Naive B cell (primary cell): Measurements from ENCODE around the gene JAKMIP2. TPM values are rescaled to one million over a fixed set of nuclear protein-coding genes. Genes with fewer than 3 reads are reported as not detected.

ENCODE experiments used
- ATAC-seq, 2 donors: fragments of 150-1000 bp; cut with Tn5 transposase; 2 replicates each; pipeline ENCODE4 v1.10.0; 2021; ENCODE audit warnings: low read depth in 2 of 2, mild to moderate bottlenecking in 2 of 2, moderate library complexity in 2 of 2
- DNase-seq: peaks from one replicate; pipeline ENCODE4 v3.0.0; 2022
- H3K27ac Mint-ChIP-seq, 6 donors: one replicate each; pipeline ENCODE4 v1.8.0; 2020 to 2022; ENCODE audit warnings: mild to moderate bottlenecking in 6 of 6, mixed read lengths in 6 of 6, moderate library complexity in 5 of 6, inconsistent platforms in 2 of 6
- H3K27me3 Mint-ChIP-seq, 3 donors: one replicate each; pipeline ENCODE4 v1.8.0; 2021 to 2022; ENCODE audit warnings: mixed read lengths in 3 of 3, mild to moderate bottlenecking in 1 of 3
- H3K36me3 Mint-ChIP-seq, 2 donors: one replicate each; pipeline ENCODE4 v1.8.0; 2020 to 2022; ENCODE audit warnings: mixed read lengths in 2 of 2, inconsistent platforms in 1 of 2, mild to moderate bottlenecking in 1 of 2
- H3K4me1 Mint-ChIP-seq, 3 donors: one replicate each; pipeline ENCODE4 v1.8.0; 2020 to 2022; ENCODE audit warnings: mixed read lengths in 3 of 3, inconsistent platforms in 1 of 3, mild to moderate bottlenecking in 1 of 3, moderate library complexity in 1 of 3
- H3K4me3 Mint-ChIP-seq, 8 donors: one replicate each; pipeline ENCODE4 v1.8.0; 2020 to 2022; ENCODE audit warnings: mild to moderate bottlenecking in 8 of 8, mixed read lengths in 8 of 8, moderate library complexity in 8 of 8, inconsistent platforms in 2 of 8
- H3K9me3 Mint-ChIP-seq, 7 donors: one replicate each; pipeline ENCODE4 v1.8.0; 2020 to 2022; ENCODE audit warnings: mixed read lengths in 7 of 7, mild to moderate bottlenecking in 5 of 7, inconsistent platforms in 2 of 7, moderate library complexity in 1 of 7
- polyA plus RNA-seq, 6 donors: library from polyadenylated mRNA; unstranded; fragments of 300-500 nt; fragmentation: Illumina TruSeq; gene quantifications; one replicate each; pipeline ENCODE4 v1.2.3, GENCODE V29; 2021; ENCODE audit warnings: low read depth in 6 of 6

The JAKMIP2 gene
- polyA plus RNA-seq, 6 donors from 2014 or later: 0.09 to 1.7 (median 1.1) TPM; not detected in 1

DNA sequence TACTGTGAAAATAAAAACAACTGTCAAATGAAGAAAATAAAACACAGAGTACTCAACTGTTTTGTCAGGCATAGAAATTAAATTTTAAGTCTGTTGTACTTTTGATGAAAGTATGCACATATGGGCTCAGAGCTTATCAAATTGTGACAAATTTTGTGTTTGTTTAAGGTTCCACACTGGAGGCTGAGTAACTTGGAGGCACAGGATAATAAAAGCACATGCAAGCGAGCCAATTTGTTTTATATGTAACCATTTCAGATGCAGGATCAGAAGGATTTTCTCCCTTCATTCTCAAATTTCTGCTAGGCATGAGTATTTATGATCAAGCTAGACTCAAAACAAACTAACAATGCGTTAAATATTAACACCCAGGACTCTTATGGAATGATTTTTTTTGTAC, 87.8 kb downstream of the JAKMIP2 start:
- H3K9me3 Mint-ChIP-seq: peaks cover 11 to 34% (median 23%) of the 10 kb centered on the region in 7 donors
- H3K4me3 Mint-ChIP-seq: no peak overlapping the region
- H3K4me1 Mint-ChIP-seq: no peaks in the 10 kb centered on the region
- no peak for DNase-seq
- no peak for ATAC-seq
- H3K27ac Mint-ChIP-seq: no peak overlapping the region
- peaks cover 25 to 32% of the 10 kb centered on the region in 2 donors for H3K36me3 Mint-ChIP-seq
- peaks cover 0 to 5% (median 0%) of the 10 kb centered on the region in 3 donors for H3K27me3 Mint-ChIP-seq

- ATAC-seq: no peak
- Mint-ChIP-seq H3K27ac (no peak overlapping the region), H3K27me3 (peaks cover 0 to 5% (median 0%) of the 10 kb centered on the region in 3 donors), H3K4me1 (no peaks in the 10 kb centered on the region), H3K36me3 (peaks cover 13 to 21% of the 10 kb centered on the region in 2 donors), H3K4me3 (no peak overlapping the region), H3K9me3 (peaks cover 8 to 23% (median 13%) of the 10 kb centered on the region in 7 donors)
- DNase-seq: no peak
Measured at GRCh38 chr5:147693233-147693632, 89.3 kb downstream of the JAKMIP2 start.

- no peak for DNase-seq
Measured at GRCh38 chr5:147691130-147691529, 91.4 kb downstream of the JAKMIP2 start.

GRCh38 chr5:147690595-147690994, 91.9 kb downstream of the JAKMIP2 start:
- ATAC-seq: no peak
- peaks cover 0 to 4% (median 0%) of the 10 kb centered on the region in 7 donors for H3K9me3 Mint-ChIP-seq
- no peak overlapping the region for H3K27ac Mint-ChIP-seq
- no peak for DNase-seq
- H3K36me3 Mint-ChIP-seq: peaks cover 4 to 9% of the 10 kb centered on the region in 2 donors
- no peaks in the 10 kb centered on the region for H3K4me1 Mint-ChIP-seq
- H3K4me3 Mint-ChIP-seq: no peak overlapping the region
- H3K27me3 Mint-ChIP-seq: no peaks in the 10 kb centered on the region

More at GRCh38 chr5:147691130-147691529, 91.4 kb downstream of the JAKMIP2 start:
- no peaks in the 10 kb centered on the region for H3K4me1 Mint-ChIP-seq
- H3K36me3 Mint-ChIP-seq: peaks cover 4 to 9% of the 10 kb centered on the region in 2 donors
- no peaks in the 10 kb centered on the region for H3K27me3 Mint-ChIP-seq
- ATAC-seq: no peak
- H3K9me3 Mint-ChIP-seq: peaks cover 0 to 4% (median 0%) of the 10 kb centered on the region in 7 donors
- no peak overlapping the region for H3K4me3 Mint-ChIP-seq
- H3K27ac Mint-ChIP-seq: no peak overlapping the region

DNA sequence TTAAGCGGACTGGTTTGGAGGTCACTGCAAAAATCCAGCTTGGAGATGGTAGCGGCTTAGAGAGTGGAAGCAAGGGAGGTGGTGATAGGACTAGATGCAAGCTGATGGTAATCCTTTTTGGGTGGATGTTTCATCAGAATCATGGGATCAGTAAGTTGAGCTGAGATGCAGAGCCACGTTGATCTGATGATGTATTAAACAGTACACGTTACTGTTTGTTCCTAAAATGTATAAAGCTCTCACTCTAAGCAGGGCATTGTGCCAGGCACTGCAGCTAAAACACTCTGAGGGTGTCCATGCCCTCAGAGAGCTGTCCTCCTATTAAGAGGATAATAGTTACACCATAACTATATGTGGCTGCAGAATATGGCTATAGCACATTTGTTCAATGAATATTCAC, 93.1 kb downstream of the JAKMIP2 start:
- H3K27ac Mint-ChIP-seq: no peak overlapping the region
- no peaks in the 10 kb centered on the region for H3K27me3 Mint-ChIP-seq
- no peaks in the 10 kb centered on the region for H3K4me1 Mint-ChIP-seq
- no peak for ATAC-seq
- DNase-seq: no peak
- no peaks in the 10 kb centered on the region for H3K9me3 Mint-ChIP-seq
- H3K36me3 Mint-ChIP-seq: peaks cover under 1 to 5% of the 10 kb centered on the region in 2 donors
- H3K4me3 Mint-ChIP-seq: no peak overlapping the region

- H3K27me3 Mint-ChIP-seq: no peaks in the 10 kb centered on the region
- no peak overlapping the region for H3K27ac Mint-ChIP-seq
- H3K36me3 Mint-ChIP-seq: no peaks in the 10 kb centered on the region
- ATAC-seq (no peak), DNase-seq (no peak)
- H3K4me1 Mint-ChIP-seq: no peaks in the 10 kb centered on the region
- no peaks in the 10 kb centered on the region for H3K9me3 Mint-ChIP-seq
- H3K4me3 Mint-ChIP-seq: no peak overlapping the region
Measured at GRCh38 chr5:147688656-147689356, 93.7 kb downstream of the JAKMIP2 start.

- no peaks in the 10 kb centered on the region for H3K9me3 Mint-ChIP-seq
- no peaks in the 10 kb centered on the region for H3K36me3 Mint-ChIP-seq
- H3K27me3 Mint-ChIP-seq: no peaks in the 10 kb centered on the region
- no peaks in the 10 kb centered on the region for H3K4me1 Mint-ChIP-seq
- no peak for ATAC-seq
- H3K4me3 Mint-ChIP-seq: no peak overlapping the region
- DNase-seq: no peak
- no peak overlapping the region for H3K27ac Mint-ChIP-seq
Measured at GRCh38 chr5:147687118-147687517, 95.4 kb downstream of the JAKMIP2 start.

DNA sequence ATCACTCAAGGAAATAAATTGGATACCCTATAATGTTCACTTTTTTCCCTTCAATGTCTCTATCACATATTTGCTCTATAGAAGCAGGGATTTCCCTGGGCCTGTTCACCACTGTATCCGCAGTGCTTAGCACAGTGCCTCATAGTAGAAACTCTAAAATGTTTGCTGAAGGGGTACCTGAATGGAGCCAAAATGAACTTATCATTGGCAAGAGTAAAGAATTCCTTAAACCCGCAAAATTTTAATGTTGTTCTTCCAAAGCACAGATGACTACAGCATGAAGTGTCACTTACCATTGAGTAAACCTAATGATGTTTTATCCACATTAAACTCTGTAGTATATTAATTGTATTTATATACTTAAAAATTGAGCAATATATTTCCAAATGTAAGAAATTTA, 96.1 kb downstream of the JAKMIP2 start:
- Mint-ChIP-seq H3K4me3 (no peak overlapping the region), H3K27me3 (no peaks in the 10 kb centered on the region), H3K4me1 (no peaks in the 10 kb centered on the region), H3K36me3 (no peaks in the 10 kb centered on the region), H3K9me3 (no peaks in the 10 kb centered on the region), H3K27ac (no peak overlapping the region)
- no peak for ATAC-seq
- no peak for DNase-seq

DNA sequence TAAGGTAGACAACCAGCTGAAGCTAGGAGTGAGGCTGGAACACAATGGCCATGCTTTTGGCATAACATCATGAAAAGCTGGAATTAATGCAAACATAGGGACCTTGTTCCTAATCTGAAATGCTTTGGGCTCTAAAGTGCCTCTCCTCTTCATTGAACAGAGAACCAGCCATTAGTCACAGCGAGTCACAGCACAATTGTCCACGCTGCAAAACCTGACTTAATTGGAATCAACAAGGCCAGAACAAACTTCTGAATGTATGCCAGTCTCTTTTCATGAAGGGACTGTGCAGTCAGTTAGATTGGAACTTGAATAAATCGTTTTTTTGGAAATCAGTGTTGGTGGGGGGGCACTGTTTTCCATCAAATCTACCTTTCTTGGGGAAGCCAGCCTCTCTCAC, 96.5 kb downstream of the JAKMIP2 start:
- no peak overlapping the region for H3K4me3 Mint-ChIP-seq
- no peaks in the 10 kb centered on the region for H3K9me3 Mint-ChIP-seq
- H3K36me3 Mint-ChIP-seq: no peaks in the 10 kb centered on the region
- no peaks in the 10 kb centered on the region for H3K4me1 Mint-ChIP-seq
- H3K27me3 Mint-ChIP-seq: no peaks in the 10 kb centered on the region
- no peak for DNase-seq
- H3K27ac Mint-ChIP-seq: no peak overlapping the region
- no peak for ATAC-seq

GRCh38 chr5:147675168-147675567, 107.4 kb downstream of the JAKMIP2 start:
- Mint-ChIP-seq H3K27ac (no peak overlapping the region), H3K27me3 (no peaks in the 10 kb centered on the region), H3K4me3 (no peak overlapping the region), H3K4me1 (peaks cover 0 to 6% (median 4%) of the 10 kb centered on the region in 3 donors), H3K36me3 (peaks cover 0 to 7% of the 10 kb centered on the region in 2 donors), H3K9me3 (no peaks in the 10 kb centered on the region)
- DNase-seq: no peak
- ATAC-seq: no peak

GRCh38 chr5:147674411-147674810, 108.1 kb downstream of the JAKMIP2 start:
- Mint-ChIP-seq H3K27me3 (no peaks in the 10 kb centered on the region), H3K4me1 (peaks cover 0 to 6% (median 4%) of the 10 kb centered on the region in 3 donors), H3K36me3 (peaks cover 0 to 7% of the 10 kb centered on the region in 2 donors), H3K9me3 (no peaks in the 10 kb centered on the region), H3K27ac (no peak overlapping the region), H3K4me3 (no peak overlapping the region)
- no peak for DNase-seq
- no peak for ATAC-seq

- Mint-ChIP-seq H3K4me3 (no peak overlapping the region), H3K4me1 (peaks cover 0 to 6% (median 4%) of the 10 kb centered on the region in 3 donors), H3K27ac (no peak overlapping the region), H3K9me3 (no peaks in the 10 kb centered on the region), H3K27me3 (no peaks in the 10 kb centered on the region), H3K36me3 (peaks cover 0 to 7% of the 10 kb centered on the region in 2 donors)
- DNase-seq: no peak
- no peak for ATAC-seq
Measured at GRCh38 chr5:147673791-147674190, 108.7 kb downstream of the JAKMIP2 start.

DNA sequence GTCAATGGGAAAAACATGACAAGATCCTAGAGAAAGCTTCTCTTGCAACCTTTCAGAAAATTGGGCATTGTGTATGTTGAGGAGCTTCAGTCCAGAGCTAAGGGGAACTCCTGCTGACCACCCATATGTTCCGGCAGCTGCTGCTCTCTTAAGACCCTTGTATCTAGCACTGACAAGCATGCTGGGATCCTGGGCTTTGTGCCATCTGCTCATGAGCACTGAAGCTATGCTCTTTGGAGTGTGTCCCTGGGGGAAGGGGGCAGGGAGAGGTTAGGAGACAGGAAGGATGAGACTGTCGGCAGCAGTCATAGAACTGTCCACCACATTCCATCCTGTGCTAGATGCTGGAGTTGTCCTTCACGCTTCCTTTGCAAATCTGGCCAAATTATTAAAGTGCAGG, 109.3 kb downstream of the JAKMIP2 start:
- Mint-ChIP-seq H3K4me3 (no peak overlapping the region), H3K36me3 (peaks cover 0 to 7% of the 10 kb centered on the region in 2 donors), H3K27ac (no peak overlapping the region), H3K27me3 (no peaks in the 10 kb centered on the region), H3K4me1 (peaks cover 0 to 6% (median 4%) of the 10 kb centered on the region in 3 donors), H3K9me3 (no peaks in the 10 kb centered on the region)
- DNase-seq: no peak
- no peak for ATAC-seq

- H3K4me3 Mint-ChIP-seq: no peak overlapping the region
- no peaks in the 10 kb centered on the region for H3K9me3 Mint-ChIP-seq
- H3K4me1 Mint-ChIP-seq: peaks cover 0 to 6% (median 4%) of the 10 kb centered on the region in 3 donors
- H3K36me3 Mint-ChIP-seq: peaks cover 0 to 7% of the 10 kb centered on the region in 2 donors
- H3K27me3 Mint-ChIP-seq: no peaks in the 10 kb centered on the region
- no peak for ATAC-seq
- DNase-seq: no peak
- H3K27ac Mint-ChIP-seq: peak overlapping the region in 1 of 6 donors; percentile 24
Measured at GRCh38 chr5:147671365-147671764, 111.2 kb downstream of the JAKMIP2 start.
